ENCODE measurements around the gene CYP4F2. TPM values are rescaled to one million over a fixed set of nuclear protein-coding genes. Genes with fewer than 3 reads are reported as not detected.

The CYP4F2 gene
- total and polyA plus RNA-seq, 2 donors (not counting 1 experiment from before 2014, with no cell fraction given), result not detected

DNA sequence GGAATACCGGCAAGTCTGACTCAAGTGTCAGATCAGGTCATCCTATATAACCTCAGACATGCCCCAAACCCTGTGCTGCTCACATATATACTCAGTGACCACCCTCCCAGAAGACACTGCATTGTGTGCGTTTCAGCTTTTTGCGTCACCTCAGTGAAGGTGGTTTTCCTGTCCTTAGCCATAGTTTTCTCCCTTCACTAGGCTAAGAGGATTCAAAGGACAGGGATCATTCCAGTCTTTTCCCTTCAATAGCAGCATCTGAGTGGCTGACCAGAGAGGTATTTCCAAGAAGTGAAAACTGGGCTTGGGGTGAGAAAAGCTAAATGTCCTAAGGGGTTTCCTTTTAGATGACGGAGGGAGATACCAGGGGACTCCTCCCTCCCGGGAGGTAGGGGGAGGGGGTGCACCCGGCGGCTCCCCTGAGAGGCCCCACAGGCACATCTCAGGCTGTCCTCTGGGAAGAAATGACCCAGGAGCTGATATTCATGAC is 69.7 kb downstream of the CYP4F2 start:
- DNase-seq (ENCODE audit: low read depth in 2 of 2), result no peak
- H4K20me1 ChIP-seq (ENCODE audit: control insufficient read depth, extremely low read depth, insufficient read depth, low read length), result no peaks in the 10 kb centered on the region
- H3K4me1 ChIP-seq (ENCODE audit: control insufficient read depth, extremely low read depth, insufficient read depth, low read length), result no peaks in the 10 kb centered on the region
- no peaks in the 10 kb centered on the region for H3K27me3 ChIP-seq (ENCODE audit: control insufficient read depth, insufficient read depth, low read length)
- H3K4me2 ChIP-seq (ENCODE audit: extremely low read depth, insufficient read depth, low read length), result no peak overlapping the region
- no peak overlapping the region for H2AFZ ChIP-seq (ENCODE audit: low read length)
- no peak overlapping the region for H3K27ac ChIP-seq (ENCODE audit: insufficient read depth, low read length)
- H3K9ac ChIP-seq (ENCODE audit: insufficient read depth, low read length), result no peak overlapping the region
- no peaks in the 10 kb centered on the region for H3K79me2 ChIP-seq (ENCODE audit: control insufficient read depth, insufficient read depth, low read length)
- no peaks in the 10 kb centered on the region for H3K9me3 ChIP-seq (ENCODE audit: control insufficient read depth, insufficient read depth, low read depth, low read length)
- TF ChIP-seq EZH2 (IDR thresholded peaks at IDR 0.05; ENCODE audit: low read length, missing control alignments), result no peak
- TF ChIP-seq, protein P1, sequence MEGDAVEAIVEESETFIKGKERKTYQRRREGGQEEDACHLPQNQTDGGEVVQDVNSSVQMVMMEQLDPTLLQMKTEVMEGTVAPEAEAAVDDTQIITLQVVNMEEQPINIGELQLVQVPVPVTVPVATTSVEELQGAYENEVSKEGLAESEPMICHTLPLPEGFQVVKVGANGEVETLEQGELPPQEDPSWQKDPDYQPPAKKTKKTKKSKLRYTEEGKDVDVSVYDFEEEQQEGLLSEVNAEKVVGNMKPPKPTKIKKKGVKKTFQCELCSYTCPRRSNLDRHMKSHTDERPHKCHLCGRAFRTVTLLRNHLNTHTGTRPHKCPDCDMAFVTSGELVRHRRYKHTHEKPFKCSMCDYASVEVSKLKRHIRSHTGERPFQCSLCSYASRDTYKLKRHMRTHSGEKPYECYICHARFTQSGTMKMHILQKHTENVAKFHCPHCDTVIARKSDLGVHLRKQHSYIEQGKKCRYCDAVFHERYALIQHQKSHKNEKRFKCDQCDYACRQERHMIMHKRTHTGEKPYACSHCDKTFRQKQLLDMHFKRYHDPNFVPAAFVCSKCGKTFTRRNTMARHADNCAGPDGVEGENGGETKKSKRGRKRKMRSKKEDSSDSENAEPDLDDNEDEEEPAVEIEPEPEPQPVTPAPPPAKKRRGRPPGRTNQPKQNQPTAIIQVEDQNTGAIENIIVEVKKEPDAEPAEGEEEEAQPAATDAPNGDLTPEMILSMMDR (conservative IDR thresholded peaks at IDR 0.05 in 1 of 2, IDR thresholded peaks at IDR 0.05 in 1 of 2; ENCODE audit: low read depth in 1 of 2, low read length in 2 of 2), result no peak
- no peak overlapping the region for H3K4me3 ChIP-seq (replicated peaks in 1 of 4; ENCODE audit: control extremely low read depth in 1 of 4, insufficient read depth in 1 of 4, low read depth in 3 of 4, low read length in 4 of 4)
- H3K36me3 ChIP-seq (ENCODE audit: control insufficient read depth, insufficient read depth, low read length), result no peaks in the 10 kb centered on the region

Other genes with a start within 250 kb of the CYP4F2 start
- not detected in 2 replicates for gene CYP4F12, start 225.0 kb downstream of the CYP4F2 start, total RNA-seq
- not detected in 2 replicates for gene CYP4F12, start 225.0 kb downstream of the CYP4F2 start, polyA plus RNA-seq
- not detected in 2 replicates for gene OR10H2, start 170.1 kb downstream of the CYP4F2 start, total RNA-seq
- not detected in 2 replicates for gene OR10H2, start 170.1 kb downstream of the CYP4F2 start, polyA plus RNA-seq
- gene OR10H3, start 160.1 kb downstream of the CYP4F2 start, total RNA-seq, result not detected in 2 replicates
- not detected in 2 replicates for gene OR10H3, start 160.1 kb downstream of the CYP4F2 start, polyA plus RNA-seq
- gene OR10H5, start 110.4 kb downstream of the CYP4F2 start, total RNA-seq, result not detected in 2 replicates
- gene OR10H5, start 110.4 kb downstream of the CYP4F2 start, polyA plus RNA-seq, result not detected in 2 replicates
- gene OR10H1, start 82.4 kb downstream of the CYP4F2 start, total RNA-seq, result not detected in 2 replicates
- gene OR10H1, start 82.4 kb downstream of the CYP4F2 start, polyA plus RNA-seq, result not detected in 2 replicates
- not detected in 2 replicates for gene CYP4F11, start 36.5 kb upstream of the CYP4F2 start, total RNA-seq
- gene CYP4F11, start 36.5 kb upstream of the CYP4F2 start, polyA plus RNA-seq, result not detected in 2 replicates
- gene OR10H4, start 50.9 kb upstream of the CYP4F2 start, total RNA-seq, result not detected in 2 replicates
- gene OR10H4, start 50.9 kb upstream of the CYP4F2 start, polyA plus RNA-seq, result not detected in 2 replicates
- 720 and 822 TPM in 2 replicates for gene TPM4, start 178.4 kb upstream of the CYP4F2 start, total RNA-seq
- 1,637 and 2,577 TPM in 2 replicates for gene TPM4, start 178.4 kb upstream of the CYP4F2 start, polyA plus RNA-seq
- gene RAB8A, start 213.8 kb upstream of the CYP4F2 start, total RNA-seq, result 47.5 and 77.6 TPM in 2 replicates
- 104 and 128 TPM in 2 replicates for gene RAB8A, start 213.8 kb upstream of the CYP4F2 start, polyA plus RNA-seq
- gene HSH2D, start 245.6 kb upstream of the CYP4F2 start, total RNA-seq, result not detected in 2 replicates
- gene HSH2D, start 245.6 kb upstream of the CYP4F2 start, polyA plus RNA-seq, result not detected in 2 replicates